Measurements from ENCODE around the gene RPP40. TPM values are rescaled to one million over a fixed set of nuclear protein-coding genes. Genes with fewer than 3 reads are reported as not detected.

The RPP40 gene
- polyA plus RNA-seq, 2 of the 4 experiments (the other 2 are of a cell fraction): 17.8 to 33.9 TPM

DNA sequence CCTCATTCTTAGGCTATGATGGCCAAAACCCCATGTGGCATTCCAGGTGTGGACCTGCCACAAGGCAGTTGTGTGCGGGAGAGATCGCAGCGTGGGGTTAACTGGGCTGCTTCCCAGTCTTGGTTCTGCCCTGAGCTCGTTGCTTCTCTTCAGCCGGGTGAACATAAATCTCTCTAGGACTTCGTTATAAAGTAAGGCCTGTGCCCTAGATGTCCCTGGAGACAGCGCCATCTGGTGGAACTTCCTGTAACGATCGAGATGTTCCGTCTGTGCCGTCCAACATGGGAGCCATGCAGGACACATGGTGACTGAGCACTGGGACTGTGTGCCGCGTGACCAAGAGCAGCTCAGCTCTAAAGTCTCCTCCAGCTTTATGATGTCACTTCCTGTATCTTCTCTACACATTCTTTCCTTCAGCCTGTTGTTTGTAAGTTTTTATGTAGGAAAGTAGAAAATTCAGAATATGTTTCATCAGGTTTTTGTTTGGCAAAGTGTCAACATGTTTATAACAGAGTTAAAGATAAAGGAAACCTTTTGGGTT is 26.8 kb upstream of the RPP40 start:
- H3K4me3 ChIP-seq: no peak overlapping the region
- POLR2A ChIA-PET: interaction anchor here (1.0 kb wide), 1 partner anchor 27 kb away, joined by 3 read pairs; no protein-coding TSS in a partner anchor
- CTCF ChIA-PET: interaction anchor here (1.0 to 2.6 kb wide), 5 partner anchors 10 to 27 kb away, joined by 3 to 11 read pairs (median 4); partner anchors contain the start of gene RPP40
- peaks cover 6% of the 10 kb centered on the region; the same call in 1 of the 3 replicates for H3K4me1 ChIP-seq
- WGBS (ENCODE audit: missing lambda C conversion rate): 42% methylated on average over 13 of the region's 13 CpGs
- ATAC-seq (peak; percentile 53 to 87; a peak in 4 of 6 replicates), DNase-seq (ENCODE audit: low read depth in 1 of 2, low spot score in 1 of 2) (peak; percentile 37 to 84), FAIRE-seq (no peak)
- H3K9me3 ChIP-seq: no peaks in the 10 kb centered on the region
- peak overlapping the region in 1 of 2 experiments; percentile 41; a peak in 1 of 6 replicates for H3K27ac ChIP-seq
- no peak overlapping the region for H3K4me2 ChIP-seq
- TF ChIP-seq CEBPB (IDR thresholded peaks at IDR 0.05) (no peak), ZFP36 (IDR thresholded peaks at IDR 0.05; ENCODE audit: borderline replicate concordance, partially characterized antibody) (no peak), POLR2AphosphoS2 (conservative IDR thresholded peaks at IDR 0.05; ENCODE audit: low read length) (no peak), MAFK (IDR thresholded peaks at IDR 0.05; ENCODE audit: partially characterized antibody) (no peak), CHD4 (IDR thresholded peaks at IDR 0.05; ENCODE audit: borderline replicate concordance) (no peak), JUNB (IDR thresholded peaks at IDR 0.05) (no peak), SREBF2 (IDR thresholded peaks at IDR 0.05) (no peak), FOSB (CRISPR knock-in tag; IDR thresholded peaks at IDR 0.05) (no peak), BHLHE40 (IDR thresholded peaks at IDR 0.05; ENCODE audit: low read depth, low read length) (no peak), ZNF302 (CRISPR knock-in tag; IDR thresholded peaks at IDR 0.05) (no peak), KDM5A (IDR thresholded peaks at IDR 0.05) (no peak), ATOH8 (CRISPR knock-in tag; IDR thresholded peaks at IDR 0.05; ENCODE audit: low read depth) (no peak), EHF (CRISPR knock-in tag; IDR thresholded peaks at IDR 0.05) (no peak), FOSL2 (IDR thresholded peaks at IDR 0.05) (no peak), FOSL2 (CRISPR knock-in tag; IDR thresholded peaks at IDR 0.05) (no peak), RCOR1 (IDR thresholded peaks at IDR 0.05; ENCODE audit: low read depth, low read length) (no peak), E2F6 (IDR thresholded peaks at IDR 0.05; ENCODE audit: borderline replicate concordance, low read depth) (no peak), ESRRA (IDR thresholded peaks at IDR 0.05; ENCODE audit: borderline replicate concordance, low read length) (no peak), ZC3H11A (IDR thresholded peaks at IDR 0.05) (no peak), JUN (IDR thresholded peaks at IDR 0.05) (no peak), CHD2 (IDR thresholded peaks at IDR 0.05; ENCODE audit: low read length, partially characterized antibody) (no peak), USF2 (IDR thresholded peaks at IDR 0.05) (peak; percentile 57), RARB (CRISPR knock-in tag; IDR thresholded peaks at IDR 0.05) (no peak), TFCP2L1 (CRISPR knock-in tag; IDR thresholded peaks at IDR 0.05) (no peak), SMC3 (IDR thresholded peaks at IDR 0.05) (0 out of 3 replicates have a peak, but pooled peaks have one; percentile 17), ZSCAN20 (CRISPR knock-in tag; IDR thresholded peaks at IDR 0.05) (no peak), REST (IDR thresholded peaks at IDR 0.05) (no peak), HOXA7 (CRISPR knock-in tag; IDR thresholded peaks at IDR 0.05) (no peak), EHMT2 (IDR thresholded peaks at IDR 0.05; ENCODE audit: low read depth) (no peak), NPAS2 (CRISPR knock-in tag; IDR thresholded peaks at IDR 0.05; ENCODE audit: borderline replicate concordance) (no peak), CBX8 (IDR thresholded peaks at IDR 0.05) (no peak)
- TF ChIP-seq, protein P1, sequence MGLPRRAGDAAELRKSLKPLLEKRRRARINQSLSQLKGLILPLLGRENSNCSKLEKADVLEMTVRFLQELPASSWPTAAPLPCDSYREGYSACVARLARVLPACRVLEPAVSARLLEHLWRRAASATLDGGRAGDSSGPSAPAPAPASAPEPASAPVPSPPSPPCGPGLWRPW (IDR thresholded peaks at IDR 0.05): no peak
- TF ChIP-seq, protein P2, sequence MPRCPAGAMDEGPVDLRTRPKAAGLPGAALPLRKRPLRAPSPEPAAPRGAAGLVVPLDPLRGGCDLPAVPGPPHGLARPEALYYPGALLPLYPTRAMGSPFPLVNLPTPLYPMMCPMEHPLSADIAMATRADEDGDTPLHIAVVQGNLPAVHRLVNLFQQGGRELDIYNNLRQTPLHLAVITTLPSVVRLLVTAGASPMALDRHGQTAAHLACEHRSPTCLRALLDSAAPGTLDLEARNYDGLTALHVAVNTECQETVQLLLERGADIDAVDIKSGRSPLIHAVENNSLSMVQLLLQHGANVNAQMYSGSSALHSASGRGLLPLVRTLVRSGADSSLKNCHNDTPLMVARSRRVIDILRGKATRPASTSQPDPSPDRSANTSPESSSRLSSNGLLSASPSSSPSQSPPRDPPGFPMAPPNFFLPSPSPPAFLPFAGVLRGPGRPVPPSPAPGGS (IDR thresholded peaks at IDR 0.05): no peak
- TF ChIP-seq, protein P3, sequence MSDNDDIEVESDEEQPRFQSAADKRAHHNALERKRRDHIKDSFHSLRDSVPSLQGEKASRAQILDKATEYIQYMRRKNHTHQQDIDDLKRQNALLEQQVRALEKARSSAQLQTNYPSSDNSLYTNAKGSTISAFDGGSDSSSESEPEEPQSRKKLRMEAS (IDR thresholded peaks at IDR 0.05): peak; percentile 67; the same call in 1 of the 2 replicates
